NCI-H1930 (cell line): Measurements from ENCODE around the gene CYP24A1.

Experiments used
- DNase-seq, 2 experiments: peaks; one replicate each; lab custom pipeline; 2025; lab: John Stamatoyannopoulos, UW

CYP24A1 gene

GRCh38 chr20:54113566-54113965 is 60.2 kb downstream of the CYP24A1 start:
- DNase-seq = no peak

- DNase-seq = no peak
Measured at GRCh38 chr20:54112221-54112884, 61.4 kb downstream of the CYP24A1 start.

GRCh38 chr20:54111460-54111859 is 62.3 kb downstream of the CYP24A1 start:
- no peak for DNase-seq

GRCh38 chr20:54110457-54110856 is 63.3 kb downstream of the CYP24A1 start:
- DNase-seq = no peak

GRCh38 chr20:54110041-54110440 is 63.7 kb downstream of the CYP24A1 start:
- DNase-seq = no peak

GRCh38 chr20:54108817-54109216 is 65.0 kb downstream of the CYP24A1 start:
- no peak for DNase-seq

- no peak for DNase-seq
Measured at GRCh38 chr20:54108326-54108642, 65.5 kb downstream of the CYP24A1 start.

- DNase-seq = no peak
Measured at GRCh38 chr20:54107600-54108325, 66.0 kb downstream of the CYP24A1 start.

GRCh38 chr20:54107181-54107580 is 66.6 kb downstream of the CYP24A1 start:
- no peak for DNase-seq

GRCh38 chr20:54106162-54106561 is 67.6 kb downstream of the CYP24A1 start:
- no peak for DNase-seq

GRCh38 chr20:54105653-54106052 is 68.1 kb downstream of the CYP24A1 start:
- DNase-seq = no peak

GRCh38 chr20:54104781-54105180 is 69.0 kb downstream of the CYP24A1 start:
- DNase-seq = no peak

- DNase-seq = no peak
Measured at GRCh38 chr20:54103762-54104600, 69.8 kb downstream of the CYP24A1 start.
